GM23338 (cell line): ENCODE results near the gene HARS1.

Experiments
- EZH2 ChIP-seq: fragments of 200-600 bp; sonication (generic); IDR thresholded peaks from one replicate; pipeline ENCODE4 v1.8.0; 2017; ENCODE audit warnings: antibody characterized with exemption, mild to moderate bottlenecking, low read depth; ENCODE audit not compliant: unreplicated experiment
- POLR2AphosphoS5 ChIP-seq: IDR thresholded peaks from 2 replicates; pipeline ENCODE4 v1.6.1; 2016; ENCODE audit warnings: antibody characterized with exemption, low read depth

DNA sequence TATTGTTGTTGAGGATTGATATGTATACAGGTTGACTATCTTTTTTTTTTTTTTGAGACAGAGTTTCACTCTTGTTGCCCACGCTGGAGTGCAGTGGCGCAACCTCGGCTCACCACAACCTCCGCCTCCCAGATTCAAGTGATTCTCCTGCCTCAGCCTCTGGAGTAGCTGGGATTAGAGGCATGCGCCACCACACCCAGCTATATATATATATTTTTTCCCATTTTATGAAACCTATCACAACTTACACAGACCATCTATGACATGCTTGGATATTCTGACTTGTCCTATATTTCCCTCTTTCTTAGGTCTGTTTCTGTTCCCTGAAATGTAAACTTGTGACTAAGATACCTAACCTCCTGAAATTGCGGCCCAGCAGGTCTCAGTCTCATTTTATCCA, 63.2 kb downstream of the HARS1 start:
- no peak for TF ChIP-seq EZH2
- TF ChIP-seq POLR2AphosphoS5 = no peak
